GM21529 (cell line): ENCODE measurements around the gene LRRFIP2.
"Not testable (repeated sequence)": the region's sequence is repeated elsewhere in the genome, so short reads cannot be mapped to it uniquely, and the experiment has no call there.

Experiments used
- ATAC-seq: cut with Tn5 transposase; IDR thresholded peaks from one replicate; pipeline ENCODE4 v1.9.1; 2021; ENCODE audit not compliant: unreplicated experiment

Gene LRRFIP2

GRCh38 chr3:37145611-37146010 is 28.8 kb downstream of the LRRFIP2 start:
- ATAC-seq, result no peak

GRCh38 chr3:37144806-37145205 is 29.6 kb downstream of the LRRFIP2 start:
- no peak for ATAC-seq

GRCh38 chr3:37143821-37144220 is 30.6 kb downstream of the LRRFIP2 start:
- ATAC-seq, result no peak

- ATAC-seq, result no peak
Measured at GRCh38 chr3:37141676-37142075, 32.7 kb downstream of the LRRFIP2 start.

- ATAC-seq, result no peak
Measured at GRCh38 chr3:37140899-37141541, 33.4 kb downstream of the LRRFIP2 start.

GRCh38 chr3:37139567-37140052 is 34.8 kb downstream of the LRRFIP2 start:
- ATAC-seq, result peak; percentile 52

- no peak for ATAC-seq
Measured at GRCh38 chr3:37138816-37139215, 35.6 kb downstream of the LRRFIP2 start.

GRCh38 chr3:37137516-37137915 is 36.9 kb downstream of the LRRFIP2 start:
- no peak for ATAC-seq

- no peak for ATAC-seq
Measured at GRCh38 chr3:37136067-37136466, 38.3 kb downstream of the LRRFIP2 start.

- no peak for ATAC-seq
Measured at GRCh38 chr3:37135561-37135960, 38.8 kb downstream of the LRRFIP2 start.

- no peak for ATAC-seq
Measured at GRCh38 chr3:37132334-37132733, 42.0 kb downstream of the LRRFIP2 start.

GRCh38 chr3:37131860-37132144 is 42.6 kb downstream of the LRRFIP2 start:
- no peak for ATAC-seq

- ATAC-seq, result no peak
Measured at GRCh38 chr3:37130984-37131859, 43.2 kb downstream of the LRRFIP2 start.

- no peak for ATAC-seq
Measured at GRCh38 chr3:37130448-37130847, 43.9 kb downstream of the LRRFIP2 start.

GRCh38 chr3:37129871-37130270 is 44.5 kb downstream of the LRRFIP2 start:
- ATAC-seq, result no peak

- no peak for ATAC-seq
Measured at GRCh38 chr3:37127340-37127739, 47.0 kb downstream of the LRRFIP2 start.

- no peak for ATAC-seq
Measured at GRCh38 chr3:37126856-37127255, 47.5 kb downstream of the LRRFIP2 start.

- ATAC-seq, result no peak
Measured at GRCh38 chr3:37125195-37126073, 48.9 kb downstream of the LRRFIP2 start.

- ATAC-seq, result no peak
Measured at GRCh38 chr3:37124435-37124834, 49.9 kb downstream of the LRRFIP2 start.

- ATAC-seq, result no peak
Measured at GRCh38 chr3:37123292-37123691, 51.1 kb downstream of the LRRFIP2 start.

- ATAC-seq, result not testable (repeated sequence)
Measured at GRCh38 chr3:37122069-37122468, 52.3 kb downstream of the LRRFIP2 start.
